Muscle of leg (tissue), 11 donors: ENCODE results near the gene HOXB6. TPM values are rescaled to one million over a fixed set of nuclear protein-coding genes. Genes with fewer than 3 reads are reported as not detected.
A peak's percentile ranks its signal among the peaks of the same experiment; 100 is the strongest.

Experiments
- DNase-seq: peaks from one replicate; pipeline ENCODE4 v3.0.0; 2013
- H3K27ac ChIP-seq: one replicate; pipeline ENCODE4 v1.5.1; 2013; ENCODE audit warnings: mild to moderate bottlenecking, low read length, control low read depth
- H3K27me3 ChIP-seq: one replicate; pipeline ENCODE4 v1.6.1; 2013; ENCODE audit warnings: low read length; ENCODE audit not compliant: control insufficient read depth, insufficient read depth
- H3K36me3 ChIP-seq: one replicate; pipeline ENCODE4 v1.6.1; 2013; ENCODE audit warnings: low read length; ENCODE audit not compliant: control insufficient read depth, insufficient read depth
- H3K4me1 ChIP-seq: one replicate; pipeline ENCODE4 v1.6.1; 2013; ENCODE audit warnings: low read length; ENCODE audit not compliant: control insufficient read depth, insufficient read depth
- H3K4me3 ChIP-seq: one replicate; pipeline ENCODE4 v1.5.1; 2013; ENCODE audit warnings: low read length, control low read depth
- H3K9me3 ChIP-seq: replicated peaks from 2 replicates; pipeline ENCODE4 v1.6.1; 2013; ENCODE audit warnings: low read depth, low read length; ENCODE audit not compliant: control insufficient read depth
- WGBS: methylation state at CpG from one replicate; pipeline ENCODE4 v1.1.5; 2013; ENCODE audit warnings: missing lambda C conversion rate; ENCODE audit not compliant: insufficient coverage; 5-methylcytosine and 5-hydroxymethylcytosine counted together
- polyA plus RNA-seq, 8 donors: library from polyadenylated mRNA; unstranded; fragments of 120-200 nt; gene quantifications; one replicate each; pipeline versions ENCODE4 v1.2.1 to v1.2.3, GENCODE V29; 2013; ENCODE audit warnings: inconsistent platforms in 1 of 8, low replicate concordance in 1 of 8; ENCODE audit not compliant: insufficient read length in 8 of 8, insufficient read depth in 1 of 8
- total RNA-seq: library from RNA; stranded (reverse); fragments of 120-200 nt; gene quantifications from one replicate; pipeline ENCODE4 v1.2.4, GENCODE V29; 2013

Gene HOXB6
- total and polyA plus RNA-seq, 9 donors, result 0.84 to 1.7 (median 1.2) TPM

GRCh38 chr17:48598736-48599135 lies 6.0 kb downstream of the HOXB6 start:
- H3K4me3 ChIP-seq, result no peak overlapping the region
- WGBS, result no CpG with 5 or more reads among the region's 7 CpGs
- H3K27ac ChIP-seq, result peak overlapping the region; percentile 10
- no peak for DNase-seq
- peaks cover 99% of the 10 kb centered on the region for H3K27me3 ChIP-seq
- H3K4me1 ChIP-seq, result peaks cover 25% of the 10 kb centered on the region
- H3K36me3 ChIP-seq, result no peaks in the 10 kb centered on the region
- H3K9me3 ChIP-seq, result peaks cover 3% of the 10 kb centered on the region

DNA sequence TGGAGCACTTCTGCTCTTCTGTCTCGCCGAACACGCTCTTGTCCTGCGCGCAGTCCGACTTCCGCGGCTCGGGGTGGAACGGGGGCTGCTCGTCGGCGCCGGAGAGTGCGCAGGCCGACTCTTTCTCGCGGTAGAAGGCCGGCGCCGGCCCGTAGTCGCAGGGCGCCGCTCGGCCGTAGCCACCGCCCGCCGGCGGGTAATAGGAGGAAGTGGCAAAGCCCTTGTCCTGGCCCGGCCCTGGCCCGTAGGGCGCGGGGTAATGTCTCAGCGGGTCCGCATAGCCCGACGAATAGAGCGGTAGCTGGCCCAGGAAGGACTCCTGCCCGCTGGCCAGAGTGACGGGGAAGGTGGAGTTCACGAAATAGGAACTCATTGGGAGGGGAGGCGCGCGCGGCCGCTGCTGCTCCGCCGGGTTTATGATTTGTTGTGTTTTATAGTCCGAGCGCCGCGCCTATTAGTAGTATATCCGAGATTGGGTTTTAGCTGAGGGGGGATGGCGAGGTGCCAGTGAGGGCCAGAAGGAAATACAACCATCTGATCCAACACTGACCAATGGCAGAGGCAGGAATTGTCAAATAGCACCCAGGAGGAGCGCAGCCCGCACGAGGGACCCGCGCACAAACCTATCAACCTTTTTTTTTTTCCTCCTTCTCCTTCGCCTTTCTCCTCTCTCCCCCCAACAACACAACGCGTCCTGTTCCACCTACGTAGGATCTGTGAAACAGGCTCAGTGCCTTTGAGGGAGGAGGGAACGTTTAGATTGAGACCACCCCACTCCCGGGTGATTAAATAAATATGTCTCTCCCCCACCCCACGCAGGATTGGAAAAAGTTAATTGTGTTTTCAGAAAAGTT lies 6.8 kb downstream of the HOXB6 start:
- no peaks in the 10 kb centered on the region for H3K36me3 ChIP-seq
- H3K27me3 ChIP-seq, result peaks cover 99% of the 10 kb centered on the region
- under 1% methylated on average over 42 of the region's 68 CpGs for WGBS
- DNase-seq, result no peak
- H3K9me3 ChIP-seq, result peaks cover under 1% of the 10 kb centered on the region
- H3K4me1 ChIP-seq, result peaks cover 31% of the 10 kb centered on the region
- H3K4me3 ChIP-seq, result peak overlapping the region; percentile 40
- H3K27ac ChIP-seq, result peak overlapping the region; percentile 78

DNA sequence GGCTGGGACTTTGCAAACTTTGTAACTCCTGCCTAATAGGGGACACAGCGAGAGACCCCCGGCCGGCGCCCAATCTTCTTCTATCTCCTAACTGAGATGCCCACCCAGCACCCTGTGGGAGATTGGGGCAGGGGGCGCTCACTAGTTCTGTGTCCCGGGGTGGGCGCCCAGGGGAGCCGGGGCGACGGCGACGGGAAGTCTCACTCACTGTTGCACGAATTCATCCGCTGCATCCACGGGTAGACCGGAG lies 7.3 kb downstream of the HOXB6 start:
- no peaks in the 10 kb centered on the region for H3K36me3 ChIP-seq
- no peak for DNase-seq
- H3K4me1 ChIP-seq, result peaks cover 34% of the 10 kb centered on the region
- peaks cover 99% of the 10 kb centered on the region for H3K27me3 ChIP-seq
- no peaks in the 10 kb centered on the region for H3K9me3 ChIP-seq
- 1% methylated on average over 12 of the region's 16 CpGs for whole genome bisulfite sequencing
- H3K27ac ChIP-seq, result no peak overlapping the region
- H3K4me3 ChIP-seq, result peak overlapping the region; percentile 40

GRCh38 chr17:48596735-48597527 lies 7.9 kb downstream of the HOXB6 start:
- H3K27ac ChIP-seq, result no peak overlapping the region
- peaks cover 33% of the 10 kb centered on the region for H3K4me1 ChIP-seq
- WGBS, result 12% methylated on average over 14 of the region's 26 CpGs
- peak overlapping the region; percentile 40 for H3K4me3 ChIP-seq
- H3K27me3 ChIP-seq, result peaks cover 99% of the 10 kb centered on the region
- no peak for DNase-seq
- no peaks in the 10 kb centered on the region for H3K36me3 ChIP-seq
- no peaks in the 10 kb centered on the region for H3K9me3 ChIP-seq

GRCh38 chr17:48596000-48596734 lies 8.6 kb downstream of the HOXB6 start:
- Histone ChIP-seq H3K27me3 (peaks cover 99% of the 10 kb centered on the region), H3K4me1 (peaks cover 28% of the 10 kb centered on the region), H3K4me3 (no peak overlapping the region), H3K27ac (peak overlapping the region; percentile 31), H3K36me3 (no peaks in the 10 kb centered on the region), H3K9me3 (no peaks in the 10 kb centered on the region)
- no peak for DNase-seq
- 8% methylated on average over 52 of the region's 54 CpGs for WGBS

GRCh38 chr17:48595278-48595999 lies 9.3 kb downstream of the HOXB6 start:
- DNase-seq, result no peak
- H3K4me1 ChIP-seq, result peaks cover 28% of the 10 kb centered on the region
- no peaks in the 10 kb centered on the region for H3K9me3 ChIP-seq
- H3K27ac ChIP-seq, result no peak overlapping the region
- WGBS, result 36% methylated on average over 13 of the region's 25 CpGs
- no peak overlapping the region for H3K4me3 ChIP-seq
- H3K27me3 ChIP-seq, result peaks cover 99% of the 10 kb centered on the region
- H3K36me3 ChIP-seq, result no peaks in the 10 kb centered on the region

DNA sequence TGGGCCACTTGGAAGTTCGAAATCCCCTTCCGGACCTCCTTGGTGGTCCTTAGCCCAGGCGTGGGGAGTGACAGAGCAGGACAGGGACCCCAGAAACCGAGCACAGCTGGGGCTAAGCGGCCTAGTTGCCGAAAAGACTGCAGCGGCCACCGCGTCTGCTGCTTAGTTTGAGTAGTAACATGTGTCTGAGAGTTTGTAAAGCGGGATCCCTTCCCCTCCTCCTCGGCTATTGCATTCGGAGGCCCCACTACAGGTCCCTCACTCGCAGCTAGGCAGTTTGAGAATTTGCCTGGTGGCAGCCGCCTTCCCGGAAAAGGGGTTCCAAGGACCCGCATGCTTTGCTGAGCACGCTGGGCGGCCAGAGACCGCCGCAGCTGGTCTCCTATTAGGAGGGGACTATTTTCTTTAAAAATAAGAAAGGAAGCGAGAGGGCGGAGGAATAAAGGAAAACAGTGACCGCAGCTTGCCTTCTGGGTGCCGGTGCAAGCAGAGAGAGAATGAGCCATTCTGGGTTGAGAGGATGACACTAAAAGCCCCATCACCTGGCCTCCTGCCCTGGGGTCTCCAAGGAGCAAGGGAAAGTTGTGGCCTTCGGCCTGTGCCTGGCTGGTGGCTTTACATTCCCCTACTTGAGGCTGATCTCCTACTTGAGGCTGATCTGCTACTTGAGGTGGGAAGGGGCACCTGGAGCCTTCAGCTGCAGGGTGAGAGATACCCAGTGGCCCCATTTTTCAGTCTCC lies 10.1 kb downstream of the HOXB6 start:
- Histone ChIP-seq H3K36me3 (no peaks in the 10 kb centered on the region), H3K9me3 (no peaks in the 10 kb centered on the region), H3K27me3 (peaks cover 99% of the 10 kb centered on the region), H3K4me3 (no peak overlapping the region), H3K4me1 (peaks cover 28% of the 10 kb centered on the region), H3K27ac (peak overlapping the region; percentile 70)
- 20% methylated on average over 17 of the region's 25 CpGs for WGBS
- DNase-seq, result no peak

- peaks cover 28% of the 10 kb centered on the region for H3K4me1 ChIP-seq
- H3K36me3 ChIP-seq, result no peaks in the 10 kb centered on the region
- WGBS, result 10% methylated on average over 18 of the region's 37 CpGs
- DNase-seq, result peak; percentile 71
- peaks cover 99% of the 10 kb centered on the region for H3K27me3 ChIP-seq
- H3K27ac ChIP-seq, result peak overlapping the region; percentile 70
- no peaks in the 10 kb centered on the region for H3K9me3 ChIP-seq
- H3K4me3 ChIP-seq, result no peak overlapping the region
Observed at GRCh38 chr17:48593840-48594537, 10.8 kb downstream of the HOXB6 start.
